AG04449 (cell line): ENCODE data around the gene ECI1.
"Not testable (repeated sequence)": the region's sequence is repeated elsewhere in the genome, so short reads cannot be mapped to it uniquely, and the experiment has no call there.

Experiments used
- CTCF ChIA-PET: fragments of 350-600 bp; formaldehyde crosslinking; extraction: SDS; loops from one replicate; lab custom pipeline; 2021; ENCODE audit warnings: antibody characterized with exemption; lab: Yijun Ruan, JAX
- POLR2A ChIA-PET: fragments of 400-600, 350-600 bp; formaldehyde crosslinking; extraction: SDS; loops from one replicate; lab custom pipeline; 2020; ENCODE audit warnings: antibody characterized with exemption, inconsistent platforms; lab: Yijun Ruan, JAX
- DNase-seq: peaks from one replicate; pipeline ENCODE4 v3.0.0-alpha.2; 2010; ENCODE audit warnings: low read depth, low spot score
- H3K4me3 ChIP-seq: 2 replicates; pipeline ENCODE4 v1.5.1; 2011; ENCODE audit warnings: low read depth, mild to moderate bottlenecking, control low read depth, low read length
- CTCF ChIP-seq: IDR thresholded peaks from one replicate; pipeline ENCODE4 v1.5.1; 2011; ENCODE audit warnings: mild to moderate bottlenecking, moderate library complexity, low read length, control low read depth, inconsistent platforms; ENCODE audit not compliant: insufficient read depth; ENCODE audit errors: missing control alignments

Gene ECI1

GRCh38 chr16:2260250-2260649 lies 8.9 kb upstream of the ECI1 start:
- DNase-seq: no peak
- ChIA-PET POLR2A (interaction anchor here (2.1 kb wide), 1 partner anchor 9 kb away, joined by 6 read pairs; the partner anchor contains the start of gene ECI1), CTCF (no interaction called here)
- no peak for TF ChIP-seq CTCF
- H3K4me3 ChIP-seq: no peak overlapping the region

GRCh38 chr16:2258530-2258929 lies 7.1 kb upstream of the ECI1 start:
- not testable (repeated sequence) for DNase-seq
- CTCF ChIA-PET: interaction anchor here (1.0 to 1.6 kb wide), 2 partner anchors 11 to 243 kb away, joined by 3 to 4 read pairs; no protein-coding TSS in a partner anchor

GRCh38 chr16:2257726-2258125 lies 6.3 kb upstream of the ECI1 start:
- ChIA-PET CTCF (interaction anchor here (1.0 to 1.6 kb wide), 3 partner anchors 9 to 244 kb away, joined by 3 to 4 read pairs (median 3); no protein-coding TSS in a partner anchor), POLR2A (no interaction called here)
- TF ChIP-seq CTCF: no peak
- H3K4me3 ChIP-seq: no peak overlapping the region
- DNase-seq: no peak

More at GRCh38 chr16:2258530-2258929, 7.1 kb upstream of the ECI1 start:
- not testable (repeated sequence) for H3K4me3 ChIP-seq
- POLR2A ChIA-PET: interaction anchor here (0.6 kb wide), 1 partner anchor 20 kb away, joined by 3 read pairs; no protein-coding TSS in a partner anchor

- no peak for DNase-seq
- ChIA-PET POLR2A (no interaction called here), CTCF (interaction anchor here (1.2 kb wide), 1 partner anchor 10 kb away, joined by 3 read pairs; no protein-coding TSS in a partner anchor)
- TF ChIP-seq CTCF: no peak
- H3K4me3 ChIP-seq: no peak overlapping the region
These were observed 5.2 kb upstream of the ECI1 start for GRCh38 chr16:2256531-2257140.

GRCh38 chr16:2253293-2253692 lies 1.9 kb upstream of the ECI1 start:
- no peak for DNase-seq
- CTCF ChIA-PET: interaction anchor here (0.6 to 6.1 kb wide), 2 partner anchors 11 to 131 kb away, joined by 4 to 44 read pairs; no protein-coding TSS in a partner anchor

GRCh38 chr16:2252806-2253148 lies 1.4 kb upstream of the ECI1 start:
- no peak for TF ChIP-seq CTCF

More at GRCh38 chr16:2253293-2253692, 1.9 kb upstream of the ECI1 start:
- POLR2A ChIA-PET: interaction anchor here (0.7 kb wide), 1 partner anchor 48 kb away, joined by 3 read pairs; the partner anchor contains the start of gene MLST8
- no peak overlapping the region for H3K4me3 ChIP-seq
- no peak for TF ChIP-seq CTCF

More at GRCh38 chr16:2252806-2253148, 1.4 kb upstream of the ECI1 start:
- no peak overlapping the region for H3K4me3 ChIP-seq
- POLR2A ChIA-PET: interaction anchor here (0.7 kb wide), 1 partner anchor 47 kb away, joined by 3 read pairs; the partner anchor contains the start of gene MLST8
- DNase-seq: no peak
- CTCF ChIA-PET: interaction anchor here (0.6 to 6.1 kb wide), 2 partner anchors 11 to 131 kb away, joined by 4 to 44 read pairs; no protein-coding TSS in a partner anchor
